Measurements from ENCODE around the gene SIAH1. TPM values are rescaled to one million over a fixed set of nuclear protein-coding genes. Genes with fewer than 3 reads are reported as not detected.

Gene SIAH1
- total and polyA plus RNA-seq, 9 of the 15 experiments (the other 6 are each of a cell fraction or from before 2014, with no cell fraction given) = 4.1 to 14.3 (median 12.5) TPM

DNA sequence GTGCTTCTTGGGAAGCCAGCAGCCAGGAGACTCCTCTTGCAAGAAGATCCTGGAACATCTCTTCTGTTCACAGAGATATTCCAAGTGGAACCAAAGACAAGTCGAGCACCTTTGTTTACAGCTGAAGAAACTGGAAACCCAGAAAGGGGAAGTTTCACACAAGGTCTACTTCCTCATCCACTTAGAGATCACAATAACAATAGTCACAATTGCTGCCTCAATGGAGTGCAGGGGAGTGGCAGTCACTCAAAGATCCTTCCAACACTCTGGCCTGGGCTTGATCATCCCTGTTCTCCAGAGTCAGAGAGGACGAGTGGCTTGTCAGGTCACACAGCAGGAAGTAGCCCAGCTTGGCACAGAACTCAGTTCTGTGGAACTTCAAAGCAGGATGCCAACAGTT, 46.9 kb upstream of the SIAH1 start (continued):
- TF ChIP-seq, protein P1, sequence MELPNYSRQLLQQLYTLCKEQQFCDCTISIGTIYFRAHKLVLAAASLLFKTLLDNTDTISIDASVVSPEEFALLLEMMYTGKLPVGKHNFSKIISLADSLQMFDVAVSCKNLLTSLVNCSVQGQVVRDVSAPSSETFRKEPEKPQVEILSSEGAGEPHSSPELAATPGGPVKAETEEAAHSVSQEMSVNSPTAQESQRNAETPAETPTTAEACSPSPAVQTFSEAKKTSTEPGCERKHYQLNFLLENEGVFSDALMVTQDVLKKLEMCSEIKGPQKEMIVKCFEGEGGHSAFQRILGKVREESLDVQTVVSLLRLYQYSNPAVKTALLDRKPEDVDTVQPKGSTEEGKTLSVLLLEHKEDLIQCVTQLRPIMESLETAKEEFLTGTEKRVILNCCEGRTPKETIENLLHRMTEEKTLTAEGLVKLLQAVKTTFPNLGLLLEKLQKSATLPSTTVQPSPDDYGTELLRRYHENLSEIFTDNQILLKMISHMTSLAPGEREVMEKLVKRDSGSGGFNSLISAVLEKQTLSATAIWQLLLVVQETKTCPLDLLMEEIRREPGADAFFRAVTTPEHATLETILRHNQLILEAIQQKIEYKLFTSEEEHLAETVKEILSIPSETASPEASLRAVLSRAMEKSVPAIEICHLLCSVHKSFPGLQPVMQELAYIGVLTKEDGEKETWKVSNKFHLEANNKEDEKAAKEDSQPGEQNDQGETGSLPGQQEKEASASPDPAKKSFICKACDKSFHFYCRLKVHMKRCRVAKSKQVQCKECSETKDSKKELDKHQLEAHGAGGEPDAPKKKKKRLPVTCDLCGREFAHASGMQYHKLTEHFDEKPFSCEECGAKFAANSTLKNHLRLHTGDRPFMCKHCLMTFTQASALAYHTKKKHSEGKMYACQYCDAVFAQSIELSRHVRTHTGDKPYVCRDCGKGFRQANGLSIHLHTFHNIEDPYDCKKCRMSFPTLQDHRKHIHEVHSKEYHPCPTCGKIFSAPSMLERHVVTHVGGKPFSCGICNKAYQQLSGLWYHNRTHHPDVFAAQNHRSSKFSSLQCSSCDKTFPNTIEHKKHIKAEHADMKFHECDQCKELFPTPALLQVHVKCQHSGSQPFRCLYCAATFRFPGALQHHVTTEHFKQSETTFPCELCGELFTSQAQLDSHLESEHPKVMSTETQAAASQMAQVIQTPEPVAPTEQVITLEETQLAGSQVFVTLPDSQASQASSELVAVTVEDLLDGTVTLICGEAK (IDR thresholded peaks at IDR 0.05) = no peak
- TF ChIP-seq, protein P1 (CRISPR knock-in tag; IDR thresholded peaks at IDR 0.05) = no peak
- TF ChIP-seq HDAC6 (IDR thresholded peaks at IDR 0.05; ENCODE audit: low read depth, low read length) (no peak), DACH1 (IDR thresholded peaks at IDR 0.05; ENCODE audit: partially characterized antibody) (no peak), SOX6 (IDR thresholded peaks at IDR 0.05) (peak; percentile 54; the same call in 1 of the 2 replicates), NKRF (IDR thresholded peaks at IDR 0.05; ENCODE audit: borderline replicate concordance) (no peak), NCOA6 (IDR thresholded peaks at IDR 0.05) (no peak), JUND (IDR thresholded peaks at IDR 0.05; ENCODE audit: borderline replicate concordance, low read depth, low read length) (no peak), JUND (tag; IDR thresholded peaks at IDR 0.05; ENCODE audit: borderline replicate concordance, low read depth, low read length) (no peak)

Data from K562 (cell line).